OCI-LY3 (cell line): ENCODE data around the gene DDIT4.

Experiments used
- CTCF ChIP-seq: fragments of 200-600, 300-600 bp; sonication (generic); IDR thresholded peaks from 2 replicates; pipeline ENCODE4 v1.5.1; 2014; ENCODE audit warnings: antibody characterized with exemption, low read length, low read depth
- EZH2phosphoT487 ChIP-seq: fragments of 200-600 bp; shearing (Covaris generic); IDR thresholded peaks from 2 replicates; pipeline ENCODE4 v1.6.1; 2018; ENCODE audit warnings: antibody characterized with exemption, mixed run types, low read depth

GRCh38 chr10:72316386-72316700, 42.6 kb downstream of the DDIT4 start:
- TF ChIP-seq CTCF, result no peak
- no peak for TF ChIP-seq EZH2phosphoT487
